ENCODE results near the gene DNMBP.

DNMBP gene

DNA sequence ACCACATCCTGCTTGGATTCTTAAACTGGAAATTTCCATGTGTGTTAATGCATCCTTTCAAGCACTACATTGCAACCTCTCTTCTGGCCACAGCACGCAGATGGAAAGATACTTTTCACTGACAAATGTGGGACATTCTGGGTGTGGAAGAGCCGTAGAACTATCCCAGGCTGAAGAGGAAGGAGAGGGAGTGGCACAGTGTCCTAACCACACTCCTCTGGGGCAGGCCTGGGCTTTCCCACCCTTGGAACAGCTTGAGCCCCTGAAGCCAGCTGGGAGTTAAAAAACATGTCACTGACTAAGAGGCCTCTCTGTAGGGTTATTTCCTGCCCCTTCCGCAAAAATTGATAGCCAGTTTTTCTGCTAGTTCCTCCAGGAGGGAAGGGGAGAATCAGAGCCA lies 34.0 kb upstream of the DNMBP start:
- TF ChIP-seq, protein P1, sequence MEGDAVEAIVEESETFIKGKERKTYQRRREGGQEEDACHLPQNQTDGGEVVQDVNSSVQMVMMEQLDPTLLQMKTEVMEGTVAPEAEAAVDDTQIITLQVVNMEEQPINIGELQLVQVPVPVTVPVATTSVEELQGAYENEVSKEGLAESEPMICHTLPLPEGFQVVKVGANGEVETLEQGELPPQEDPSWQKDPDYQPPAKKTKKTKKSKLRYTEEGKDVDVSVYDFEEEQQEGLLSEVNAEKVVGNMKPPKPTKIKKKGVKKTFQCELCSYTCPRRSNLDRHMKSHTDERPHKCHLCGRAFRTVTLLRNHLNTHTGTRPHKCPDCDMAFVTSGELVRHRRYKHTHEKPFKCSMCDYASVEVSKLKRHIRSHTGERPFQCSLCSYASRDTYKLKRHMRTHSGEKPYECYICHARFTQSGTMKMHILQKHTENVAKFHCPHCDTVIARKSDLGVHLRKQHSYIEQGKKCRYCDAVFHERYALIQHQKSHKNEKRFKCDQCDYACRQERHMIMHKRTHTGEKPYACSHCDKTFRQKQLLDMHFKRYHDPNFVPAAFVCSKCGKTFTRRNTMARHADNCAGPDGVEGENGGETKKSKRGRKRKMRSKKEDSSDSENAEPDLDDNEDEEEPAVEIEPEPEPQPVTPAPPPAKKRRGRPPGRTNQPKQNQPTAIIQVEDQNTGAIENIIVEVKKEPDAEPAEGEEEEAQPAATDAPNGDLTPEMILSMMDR (IDR thresholded peaks at IDR 0.05; ENCODE audit: borderline replicate concordance, control extremely low read depth, extremely low read depth, insufficient read depth, missing control alignments), result no peak
- in situ Hi-C loops (cut with MboI; ENCODE audit: low sequenced_read_pairs, unreplicated experiment), result loop anchor here (10.0 kb wide), 1 partner anchor 199 kb away; no protein-coding TSS in a partner anchor
- no peak for DNase-seq (ENCODE audit: low spot score)

DNA sequence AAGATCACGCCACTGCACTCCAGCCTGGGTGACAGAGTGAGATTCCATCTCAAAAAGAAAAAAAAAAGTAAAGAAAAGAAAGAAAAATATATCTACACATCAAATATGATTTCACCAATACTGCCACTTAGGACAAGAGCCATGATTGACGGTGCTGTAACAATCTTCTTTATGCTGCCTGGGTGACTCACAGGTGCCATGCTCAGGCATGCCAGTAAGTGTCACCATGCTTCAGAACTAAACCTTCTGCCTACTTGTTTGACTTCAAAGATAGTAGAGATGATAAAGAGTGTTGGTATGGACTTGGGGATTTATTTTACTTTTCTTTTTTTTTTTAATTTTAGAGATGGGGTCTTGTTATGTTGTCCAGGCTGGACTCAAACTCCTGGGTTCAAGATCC lies 33.6 kb upstream of the DNMBP start:
- in situ Hi-C loops (cut with MboI; ENCODE audit: low sequenced_read_pairs, unreplicated experiment), result loop anchor here (10.0 kb wide), 1 partner anchor 199 kb away; no protein-coding TSS in a partner anchor
- TF ChIP-seq, protein P1 (IDR thresholded peaks at IDR 0.05; ENCODE audit: borderline replicate concordance, control extremely low read depth, extremely low read depth, insufficient read depth, missing control alignments), result no peak
- DNase-seq (ENCODE audit: low spot score), result no peak

DNA sequence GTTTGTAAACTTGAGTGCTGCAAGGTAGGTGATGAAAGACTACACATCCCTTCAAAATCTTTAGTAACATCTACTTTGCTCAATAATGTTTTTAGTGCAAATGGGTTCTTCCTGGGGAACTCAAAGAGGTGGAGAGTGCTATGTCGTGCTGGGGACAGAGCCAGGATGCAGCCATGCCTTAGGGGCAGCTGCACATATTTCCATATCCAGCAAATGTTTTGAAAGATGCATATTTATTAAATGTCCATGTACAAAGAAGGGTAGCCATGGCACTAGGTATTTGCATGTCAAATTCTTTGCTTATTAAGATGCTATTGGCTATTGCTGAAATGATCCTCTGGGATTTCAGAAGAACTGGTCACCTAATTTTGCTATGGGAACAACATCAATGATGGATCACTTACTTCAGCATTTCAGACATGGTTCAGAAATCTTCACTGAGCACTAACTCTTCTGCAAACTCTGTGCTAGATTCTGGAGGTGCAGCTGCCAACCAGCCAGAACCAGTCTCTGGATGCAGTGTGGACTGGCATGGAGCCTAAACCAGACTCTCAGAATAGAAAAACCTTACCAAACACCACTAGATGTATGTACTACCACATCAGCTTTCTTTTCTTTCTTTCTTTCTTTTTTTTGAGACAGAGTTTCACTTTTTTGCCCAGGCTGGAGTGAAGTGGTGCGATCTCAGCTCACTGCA lies 31.7 kb upstream of the DNMBP start:
- DNase-seq (ENCODE audit: low spot score), result no peak
- in situ Hi-C loops (cut with MboI; ENCODE audit: low sequenced_read_pairs, unreplicated experiment), result loop anchor here (10.0 kb wide), 1 partner anchor 197 kb away; no protein-coding TSS in a partner anchor
- TF ChIP-seq, protein P1 (IDR thresholded peaks at IDR 0.05; ENCODE audit: borderline replicate concordance, control extremely low read depth, extremely low read depth, insufficient read depth, missing control alignments), result no peak

DNA sequence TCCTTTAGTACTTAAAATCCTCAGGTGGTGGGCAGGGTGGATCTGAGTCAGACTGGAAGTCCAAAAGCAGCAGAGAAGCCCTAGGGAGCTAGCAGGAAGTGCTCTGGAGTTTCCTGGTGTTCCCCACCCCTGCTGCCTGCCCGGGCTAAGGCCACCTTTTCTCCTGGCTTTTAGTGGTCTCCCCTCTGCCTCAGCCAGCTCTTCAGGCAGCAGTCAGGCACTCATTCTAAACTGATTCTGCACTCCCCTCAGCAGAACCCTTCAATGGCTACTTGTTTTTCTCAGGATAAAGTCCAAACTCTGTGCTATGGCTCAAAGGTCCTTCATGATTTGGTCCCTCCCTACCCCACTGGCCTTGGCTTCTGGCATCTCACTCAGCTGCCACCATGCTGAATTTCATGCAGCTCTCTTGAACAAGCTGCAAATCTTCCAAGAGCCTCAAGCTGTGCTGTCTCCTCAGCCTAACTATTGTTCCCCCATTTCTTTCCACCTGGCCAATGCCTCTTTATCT lies 28.9 kb upstream of the DNMBP start:
- DNase-seq (ENCODE audit: low spot score), result no peak
- in situ Hi-C loops (cut with MboI; ENCODE audit: low sequenced_read_pairs, unreplicated experiment), result no loop called here
- TF ChIP-seq, protein P1 (IDR thresholded peaks at IDR 0.05; ENCODE audit: borderline replicate concordance, control extremely low read depth, extremely low read depth, insufficient read depth, missing control alignments), result no peak

DNA sequence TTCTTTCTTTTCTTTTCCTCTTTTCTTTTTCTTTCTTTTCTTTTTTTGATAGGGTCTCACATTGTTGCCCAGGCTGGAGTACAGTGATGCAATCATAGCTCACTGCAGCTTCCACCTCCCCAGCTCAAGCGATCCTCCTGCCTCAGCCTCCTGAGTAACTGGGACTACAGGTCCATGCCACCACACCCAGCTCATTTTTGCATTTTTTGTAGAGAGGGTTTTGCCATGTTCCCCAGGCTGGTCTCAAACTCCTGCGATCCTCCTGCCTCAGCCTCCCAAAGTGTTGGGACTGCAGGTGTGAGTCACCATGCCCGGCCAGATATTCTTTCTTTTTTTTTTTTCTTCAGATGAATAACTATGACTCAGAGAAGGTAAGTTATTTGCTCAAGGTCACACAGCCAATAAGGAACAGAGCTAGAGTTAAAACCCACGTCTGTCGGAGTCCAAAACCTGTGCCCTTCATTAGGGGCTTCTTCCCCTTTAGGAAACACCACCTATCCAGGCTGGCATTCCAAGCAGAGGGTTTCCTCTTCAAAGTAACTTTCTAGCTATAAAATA lies 28.1 kb upstream of the DNMBP start:
- DNase-seq (ENCODE audit: low spot score), result no peak
- TF ChIP-seq, protein P1 (IDR thresholded peaks at IDR 0.05; ENCODE audit: borderline replicate concordance, control extremely low read depth, extremely low read depth, insufficient read depth, missing control alignments), result no peak
- in situ Hi-C loops (cut with MboI; ENCODE audit: low sequenced_read_pairs, unreplicated experiment), result no loop called here

DNA sequence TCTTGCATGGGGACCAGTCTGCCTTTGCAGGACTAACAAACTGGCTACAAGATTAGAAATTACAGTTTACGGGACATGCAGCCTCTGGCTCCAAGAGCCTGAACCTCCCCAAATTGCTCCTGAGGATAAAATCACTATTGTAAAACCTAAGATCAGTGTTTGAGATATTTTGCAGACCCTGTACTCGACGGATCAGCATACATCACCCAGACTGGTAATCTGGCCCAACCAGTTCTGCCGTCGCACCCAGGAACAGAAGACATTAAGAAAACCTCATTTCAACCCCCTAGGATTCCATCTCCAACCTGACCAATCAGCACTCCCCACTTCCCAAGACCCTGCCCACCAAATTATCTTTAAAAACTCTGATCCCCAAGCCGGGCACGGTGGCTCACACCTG lies 27.1 kb upstream of the DNMBP start:
- TF ChIP-seq, protein P1 (IDR thresholded peaks at IDR 0.05; ENCODE audit: borderline replicate concordance, control extremely low read depth, extremely low read depth, insufficient read depth, missing control alignments), result no peak
- in situ Hi-C loops (cut with MboI; ENCODE audit: low sequenced_read_pairs, unreplicated experiment), result no loop called here
- no peak for DNase-seq (ENCODE audit: low spot score)

Measured in GM13976 (cell line).